Liver (tissue), 9 donors: Measurements from ENCODE around the gene ZSCAN12. TPM values are rescaled to one million over a fixed set of nuclear protein-coding genes. Genes with fewer than 3 reads are reported as not detected.

ENCODE experiments used
- DNase-seq: peaks from one replicate; pipeline ENCODE4 v3.0.0-alpha.2; 2017; ENCODE audit warnings: low spot score
- H3K27ac ChIP-seq, 2 donors: one replicate each; pipeline ENCODE4 v1.7.0; 2013; ENCODE audit warnings: inconsistent platforms in 2 of 2, low read length in 2 of 2, control low read depth in 1 of 2, low read depth in 1 of 2, mild to moderate bottlenecking in 1 of 2
- H3K27me3 ChIP-seq, 4 donors: one replicate each; pipeline versions ENCODE4 v1.6.1 to v1.7.0; 2013; ENCODE audit warnings: low read length in 3 of 4, inconsistent platforms in 1 of 4, mild to moderate bottlenecking in 1 of 4, moderate library complexity in 1 of 4; ENCODE audit not compliant: control insufficient read depth in 4 of 4, insufficient read depth in 4 of 4
- H3K36me3 ChIP-seq, 4 donors: one replicate each; pipeline versions ENCODE4 v1.6.1 to v1.7.0; 2013; ENCODE audit warnings: low read length in 3 of 4, mild to moderate bottlenecking in 3 of 4, low read depth in 1 of 4, moderate library complexity in 1 of 4; ENCODE audit not compliant: control insufficient read depth in 4 of 4, insufficient read depth in 3 of 4
- H3K4me1 ChIP-seq, 4 donors: one replicate each; pipeline versions ENCODE4 v1.6.1 to v1.7.0; 2013; ENCODE audit warnings: low read length in 3 of 4, mild to moderate bottlenecking in 3 of 4, moderate library complexity in 1 of 4; ENCODE audit not compliant: control insufficient read depth in 4 of 4, insufficient read depth in 4 of 4
- H3K4me3 ChIP-seq, 3 donors: one replicate each; pipeline versions ENCODE4 v1.6.1 to v1.7.0; 2013; ENCODE audit warnings: low read length in 3 of 3, control low read depth in 1 of 3, low read depth in 1 of 3, mild to moderate bottlenecking in 1 of 3
- H3K9ac ChIP-seq, 2 donors: one replicate each; pipeline ENCODE4 v1.7.0; 2013; ENCODE audit warnings: low read length in 2 of 2, mild to moderate bottlenecking in 2 of 2, moderate library complexity in 2 of 2, control low read depth in 1 of 2, low read depth in 1 of 2
- H3K9me3 ChIP-seq, 4 donors: one replicate each; pipeline versions ENCODE4 v1.6.1 to v1.7.0; 2013; ENCODE audit warnings: low read length in 3 of 4; ENCODE audit not compliant: control insufficient read depth in 4 of 4
- CTCF ChIP-seq: fragments of 150-350 bp; IDR thresholded peaks from 2 replicates; pipeline ENCODE4 v1.5.1; 2017; ENCODE audit warnings: improper control_type of control experiment, low read depth, low read length; ENCODE audit not compliant: missing input control
- EGR1 ChIP-seq, 2 donors: IDR thresholded peaks; 2 replicates each; pipeline ENCODE4 v1.6.1; 2016 to 2018; ENCODE audit warnings: antibody characterized with exemption in 2 of 2, low read depth in 2 of 2
- GABPA ChIP-seq, 2 donors: IDR thresholded peaks in 1 of 2; conservative IDR thresholded peaks in 1 of 2; 2 replicates each; pipeline ENCODE4 v1.6.1; 2016; ENCODE audit warnings: antibody characterized with exemption in 2 of 2, mild to moderate bottlenecking in 1 of 2, moderate library complexity in 1 of 2
- HNF4A ChIP-seq, 2 donors: conservative IDR thresholded peaks; 2 replicates each; pipeline ENCODE4 v1.6.1; 2016; ENCODE audit warnings: antibody characterized with exemption in 2 of 2, mild to moderate bottlenecking in 2 of 2
- RAD21 ChIP-seq, 2 donors: IDR thresholded peaks; 2 replicates each; pipeline ENCODE4 v1.6.1; 2016; ENCODE audit warnings: antibody characterized with exemption in 2 of 2, mild to moderate bottlenecking in 2 of 2
- REST ChIP-seq: IDR thresholded peaks from 2 replicates; pipeline ENCODE4 v1.6.1; 2016; ENCODE audit warnings: antibody characterized with exemption, mild to moderate bottlenecking
- RXRA ChIP-seq, 2 donors: IDR thresholded peaks; 2 replicates each; pipeline ENCODE4 v1.6.1; 2017 to 2018; ENCODE audit warnings: antibody characterized with exemption in 2 of 2, mild to moderate bottlenecking in 1 of 2
- SP1 ChIP-seq: IDR thresholded peaks from 2 replicates; pipeline ENCODE4 v1.6.1; 2018; ENCODE audit warnings: antibody characterized with exemption, mild to moderate bottlenecking
- TAF1 ChIP-seq: conservative IDR thresholded peaks from 2 replicates; pipeline ENCODE4 v1.6.1; 2016; ENCODE audit warnings: antibody characterized with exemption, mild to moderate bottlenecking
- YY1 ChIP-seq: IDR thresholded peaks from 2 replicates; pipeline ENCODE4 v1.6.1; 2016; ENCODE audit warnings: antibody characterized with exemption, mild to moderate bottlenecking
- WGBS: extraction: QIAGEN DNeasy Blood & Tissue Kit; methylation state at CpG from one replicate; pipeline ENCODE4 v1.1.7; 2013; 5-methylcytosine and 5-hydroxymethylcytosine counted together
- polyA plus RNA-seq, 2 donors: library from polyadenylated mRNA; stranded (reverse) in 1 of 2; unstranded in 1 of 2; fragments of 200-250 nt in 1 of 2; fragments of >200 nt in 1 of 2; fragmentation: Nextera tagmentation in 1 of 2; extraction: Ambion mirVana in 1 of 2; gene quantifications; one replicate each; pipeline versions ENCODE4 v1.2.1 to v1.2.3, GENCODE V29; 2013 to 2015
- total RNA-seq, 2 donors: library from RNA; depleted of rRNA; stranded (reverse); fragments of >200 nt; gene quantifications; one replicate each; pipeline ENCODE4 v1.2.3, GENCODE V29; 2014
- donor health status: healthy.
- donor health status: healthy.
- donor health status: healthy.
- donor health status: healthy.
- donor health status: healthy.

The ZSCAN12 gene
- total and polyA plus RNA-seq, 4 donors, result 0.46 to 3.9 (median 2.0) TPM

GRCh38 chr6:28351087-28351486, 48.5 kb downstream of the ZSCAN12 start:
- Histone ChIP-seq H3K4me3 (peak overlapping the region in 1 of 3 donors; percentile 62), H3K27me3 (no peaks in the 10 kb centered on the region), H3K9ac (peak overlapping the region in 1 of 2 donors; percentile 84), H3K4me1 (peaks cover 4 to 29% (median 21%) of the 10 kb centered on the region in 4 donors), H3K27ac (no peak overlapping the region), H3K9me3 (no peaks in the 10 kb centered on the region), H3K36me3 (no peaks in the 10 kb centered on the region)
- 59% methylated on average over 2 of the region's 2 CpGs for WGBS
- DNase-seq, result no peak
- TF ChIP-seq HNF4A (conservative IDR thresholded peaks at IDR 0.05) (peak in 1 of 2 donors; percentile 25), RXRA (IDR thresholded peaks at IDR 0.05) (peak; percentile 18 to 19), GABPA (IDR thresholded peaks at IDR 0.05 in 1 of 2, conservative IDR thresholded peaks at IDR 0.05 in 1 of 2) (peak in 1 of 2 donors; percentile 26), YY1 (peak; percentile 32), RAD21 (IDR thresholded peaks at IDR 0.05) (no peak)

- WGBS, result under 1% methylated on average over 30 of the region's 30 CpGs
- peak within 1 kb of the TSS; percentile 62 to 92 (median 86) for H3K4me3 ChIP-seq
- no peaks in the 10 kb centered on the region for H3K27me3 ChIP-seq
- peak within 1 kb of the TSS; percentile 67 to 84 for H3K9ac ChIP-seq
- H3K36me3 ChIP-seq, result no peaks in the 10 kb centered on the region
- H3K9me3 ChIP-seq, result no peaks in the 10 kb centered on the region
- TF ChIP-seq SP1 (no peak), YY1 (no peak), RXRA (IDR thresholded peaks at IDR 0.05) (peak in 1 of 2 donors; percentile 26), GABPA (IDR thresholded peaks at IDR 0.05 in 1 of 2, conservative IDR thresholded peaks at IDR 0.05 in 1 of 2) (peak in 1 of 2 donors; percentile 89), EGR1 (IDR thresholded peaks at IDR 0.05; ENCODE audit: low read depth in 2 of 2) (no peak), RAD21 (IDR thresholded peaks at IDR 0.05) (peak in 1 of 2 donors; percentile 46), REST (peak; percentile 64)
- peak; percentile 85 for DNase-seq
- peak within 1 kb of the TSS; percentile 42 to 71 for H3K27ac ChIP-seq
- H3K4me1 ChIP-seq, result peaks cover 4 to 22% (median 14%) of the 10 kb centered on the region in 4 donors
Measured at GRCh38 chr6:28349892-28350737, 49.4 kb downstream of the ZSCAN12 start, which contains the start of gene ZKSCAN3. ZKSCAN3 (plus strand) TSS chr6:28349947; CDS start chr6:28359587, 9,640 bp downstream.

- H3K4me1 ChIP-seq, result peaks cover 0 to 15% (median 11%) of the 10 kb centered on the region in 4 donors
- TF ChIP-seq CTCF (no peak), YY1 (peak; percentile 90), TAF1 (peak; percentile 60), HNF4A (conservative IDR thresholded peaks at IDR 0.05) (no peak), RXRA (IDR thresholded peaks at IDR 0.05) (no peak), RAD21 (IDR thresholded peaks at IDR 0.05) (peak in 1 of 2 donors; percentile 32), GABPA (IDR thresholded peaks at IDR 0.05 in 1 of 2, conservative IDR thresholded peaks at IDR 0.05 in 1 of 2) (peak in 1 of 2 donors; percentile 65)
- H3K27me3 ChIP-seq, result no peaks in the 10 kb centered on the region
- peak overlapping the region in 1 of 2 donors; percentile 71 for H3K27ac ChIP-seq
- peak overlapping the region; percentile 67 to 84 for H3K9ac ChIP-seq
- H3K36me3 ChIP-seq, result no peaks in the 10 kb centered on the region
- 2% methylated on average over 9 of the region's 9 CpGs for WGBS
- H3K4me3 ChIP-seq, result peak overlapping the region; percentile 62 to 92 (median 86)
- no peaks in the 10 kb centered on the region for H3K9me3 ChIP-seq
- no peak for DNase-seq
Measured at GRCh38 chr6:28349344-28349891, 50.1 kb downstream of the ZSCAN12 start.
